Endothelial cell of umbilical vein (primary cell): Measurements from ENCODE around the gene CARMIL1.

ENCODE experiments used
- EZH2 ChIP-seq: IDR thresholded peaks from 2 replicates; pipeline ENCODE4 v1.6.1; 2012; ENCODE audit warnings: borderline replicate concordance, low read depth, mild to moderate bottlenecking, moderate library complexity, low read length, inconsistent platforms; ENCODE audit not compliant: severe bottlenecking
- MAX ChIP-seq: IDR thresholded peaks from 2 replicates; pipeline ENCODE4 v1.6.1; 2011; ENCODE audit not compliant: insufficient read depth, insufficient read length
- POLR2A ChIP-seq: IDR thresholded peaks from 2 replicates; pipeline ENCODE4 v1.6.1; 2012; ENCODE audit warnings: low read depth, mild to moderate bottlenecking, control low read depth, low read length
- POLR2AphosphoS5 ChIP-seq: IDR thresholded peaks from 2 replicates; pipeline ENCODE4 v1.6.1; 2012; ENCODE audit warnings: low read depth, mild to moderate bottlenecking, control low read depth, low read length, moderate library complexity; ENCODE audit not compliant: insufficient read depth

DNA sequence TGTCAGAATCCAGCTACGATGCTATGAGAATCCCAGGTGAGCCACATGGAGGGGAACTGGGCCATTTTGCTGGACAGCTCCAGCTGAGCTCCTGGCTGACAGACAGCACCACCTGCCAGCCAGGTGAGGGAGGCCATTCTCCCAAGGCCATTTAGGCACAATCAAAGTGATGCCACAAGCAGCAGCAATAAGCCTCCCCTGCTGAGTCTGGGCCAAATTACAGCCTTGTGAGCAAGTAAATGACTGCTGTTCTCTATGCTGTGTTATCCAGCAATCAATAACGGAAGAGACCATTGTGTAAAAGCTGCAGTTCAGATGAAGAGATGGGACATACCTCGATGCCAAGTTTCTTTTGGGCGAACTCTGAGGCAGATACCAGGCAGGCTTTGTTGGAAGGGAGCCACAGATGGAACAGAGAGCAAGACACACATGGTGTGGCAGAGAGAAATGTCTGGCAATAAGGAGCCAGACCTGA is 358.8 kb downstream of the CARMIL1 start:
- no peak for TF ChIP-seq MAX
- TF ChIP-seq POLR2A, result no peak
- no peak for TF ChIP-seq EZH2
- no peak for TF ChIP-seq POLR2AphosphoS5
